Measurements from ENCODE around the gene CGB3.

CGB3 gene

DNA sequence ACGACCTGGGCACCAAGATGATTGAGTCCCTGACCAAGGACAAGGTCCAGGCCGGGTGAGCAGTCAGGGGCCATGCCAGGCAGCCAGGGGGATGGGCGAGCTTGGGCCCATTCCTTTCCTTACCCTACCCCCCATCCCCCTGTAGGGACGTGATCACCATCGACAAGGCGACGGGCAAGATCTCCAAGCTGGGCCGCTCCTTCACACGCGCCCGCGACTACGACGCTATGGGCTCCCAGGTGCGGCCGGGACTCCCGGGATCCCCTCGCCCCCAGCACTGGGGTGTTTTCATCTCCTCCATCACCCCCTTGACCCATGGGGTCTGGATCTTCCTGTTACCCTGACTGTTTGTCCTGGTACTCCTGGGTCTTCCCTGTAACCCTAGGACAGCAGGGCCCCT, 14.3 kb downstream of the CGB3 start:
- Histone ChIP-seq H3K4me3 (replicated peaks; ENCODE audit: insufficient read depth, low read length) (no peak overlapping the region), H3K27me3 (ENCODE audit: insufficient read depth, poor library complexity, severe bottlenecking) (no peaks in the 10 kb centered on the region), H3K27ac (replicated peaks) (no peak overlapping the region)
- no peak for DNase-seq (ENCODE audit: low read depth in 1 of 2, low spot score in 1 of 2)
- TF ChIP-seq POLR2AphosphoS5 (IDR thresholded peaks at IDR 0.05; ENCODE audit: low read depth): no peak
- TF ChIP-seq, protein P1, sequence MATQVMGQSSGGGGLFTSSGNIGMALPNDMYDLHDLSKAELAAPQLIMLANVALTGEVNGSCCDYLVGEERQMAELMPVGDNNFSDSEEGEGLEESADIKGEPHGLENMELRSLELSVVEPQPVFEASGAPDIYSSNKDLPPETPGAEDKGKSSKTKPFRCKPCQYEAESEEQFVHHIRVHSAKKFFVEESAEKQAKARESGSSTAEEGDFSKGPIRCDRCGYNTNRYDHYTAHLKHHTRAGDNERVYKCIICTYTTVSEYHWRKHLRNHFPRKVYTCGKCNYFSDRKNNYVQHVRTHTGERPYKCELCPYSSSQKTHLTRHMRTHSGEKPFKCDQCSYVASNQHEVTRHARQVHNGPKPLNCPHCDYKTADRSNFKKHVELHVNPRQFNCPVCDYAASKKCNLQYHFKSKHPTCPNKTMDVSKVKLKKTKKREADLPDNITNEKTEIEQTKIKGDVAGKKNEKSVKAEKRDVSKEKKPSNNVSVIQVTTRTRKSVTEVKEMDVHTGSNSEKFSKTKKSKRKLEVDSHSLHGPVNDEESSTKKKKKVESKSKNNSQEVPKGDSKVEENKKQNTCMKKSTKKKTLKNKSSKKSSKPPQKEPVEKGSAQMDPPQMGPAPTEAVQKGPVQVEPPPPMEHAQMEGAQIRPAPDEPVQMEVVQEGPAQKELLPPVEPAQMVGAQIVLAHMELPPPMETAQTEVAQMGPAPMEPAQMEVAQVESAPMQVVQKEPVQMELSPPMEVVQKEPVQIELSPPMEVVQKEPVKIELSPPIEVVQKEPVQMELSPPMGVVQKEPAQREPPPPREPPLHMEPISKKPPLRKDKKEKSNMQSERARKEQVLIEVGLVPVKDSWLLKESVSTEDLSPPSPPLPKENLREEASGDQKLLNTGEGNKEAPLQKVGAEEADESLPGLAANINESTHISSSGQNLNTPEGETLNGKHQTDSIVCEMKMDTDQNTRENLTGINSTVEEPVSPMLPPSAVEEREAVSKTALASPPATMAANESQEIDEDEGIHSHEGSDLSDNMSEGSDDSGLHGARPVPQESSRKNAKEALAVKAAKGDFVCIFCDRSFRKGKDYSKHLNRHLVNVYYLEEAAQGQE (IDR thresholded peaks at IDR 0.05; ENCODE audit: insufficient replicate concordance, low read depth): no peak
- TF ChIP-seq GABPA (IDR thresholded peaks at IDR 0.05; ENCODE audit: low read depth): no peak
- TF ChIP-seq, protein P2, sequence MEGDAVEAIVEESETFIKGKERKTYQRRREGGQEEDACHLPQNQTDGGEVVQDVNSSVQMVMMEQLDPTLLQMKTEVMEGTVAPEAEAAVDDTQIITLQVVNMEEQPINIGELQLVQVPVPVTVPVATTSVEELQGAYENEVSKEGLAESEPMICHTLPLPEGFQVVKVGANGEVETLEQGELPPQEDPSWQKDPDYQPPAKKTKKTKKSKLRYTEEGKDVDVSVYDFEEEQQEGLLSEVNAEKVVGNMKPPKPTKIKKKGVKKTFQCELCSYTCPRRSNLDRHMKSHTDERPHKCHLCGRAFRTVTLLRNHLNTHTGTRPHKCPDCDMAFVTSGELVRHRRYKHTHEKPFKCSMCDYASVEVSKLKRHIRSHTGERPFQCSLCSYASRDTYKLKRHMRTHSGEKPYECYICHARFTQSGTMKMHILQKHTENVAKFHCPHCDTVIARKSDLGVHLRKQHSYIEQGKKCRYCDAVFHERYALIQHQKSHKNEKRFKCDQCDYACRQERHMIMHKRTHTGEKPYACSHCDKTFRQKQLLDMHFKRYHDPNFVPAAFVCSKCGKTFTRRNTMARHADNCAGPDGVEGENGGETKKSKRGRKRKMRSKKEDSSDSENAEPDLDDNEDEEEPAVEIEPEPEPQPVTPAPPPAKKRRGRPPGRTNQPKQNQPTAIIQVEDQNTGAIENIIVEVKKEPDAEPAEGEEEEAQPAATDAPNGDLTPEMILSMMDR (IDR thresholded peaks at IDR 0.05; ENCODE audit: insufficient read depth, low read length): no peak
- TF ChIP-seq SPI1 (IDR thresholded peaks at IDR 0.05; ENCODE audit: borderline replicate concordance, low read depth): no peak

GRCh38 chr19:49006905-49007304, 17.2 kb downstream of the CGB3 start:
- TF ChIP-seq SPI1 (IDR thresholded peaks at IDR 0.05; ENCODE audit: borderline replicate concordance, low read depth) (no peak), GABPA (IDR thresholded peaks at IDR 0.05; ENCODE audit: low read depth) (no peak), POLR2AphosphoS5 (IDR thresholded peaks at IDR 0.05; ENCODE audit: low read depth) (no peak)
- TF ChIP-seq, protein P2 (IDR thresholded peaks at IDR 0.05; ENCODE audit: insufficient read depth, low read length): no peak
- TF ChIP-seq, protein P1 (IDR thresholded peaks at IDR 0.05; ENCODE audit: insufficient replicate concordance, low read depth): no peak
- H3K4me3 ChIP-seq (replicated peaks; ENCODE audit: insufficient read depth, low read length): no peak overlapping the region
- no peaks in the 10 kb centered on the region for H3K27me3 ChIP-seq (ENCODE audit: insufficient read depth, poor library complexity, severe bottlenecking)
- DNase-seq (ENCODE audit: low read depth in 1 of 2, low spot score in 1 of 2): no peak
- H3K27ac ChIP-seq (replicated peaks): no peak overlapping the region

GRCh38 chr19:49004964-49005614, 19.0 kb downstream of the CGB3 start:
- no peaks in the 10 kb centered on the region for H3K27me3 ChIP-seq (ENCODE audit: insufficient read depth, poor library complexity, severe bottlenecking)
- no peak overlapping the region for H3K4me3 ChIP-seq (replicated peaks; ENCODE audit: insufficient read depth, low read length)
- DNase-seq (ENCODE audit: low read depth in 1 of 2, low spot score in 1 of 2): no peak
- TF ChIP-seq POLR2AphosphoS5 (IDR thresholded peaks at IDR 0.05; ENCODE audit: low read depth) (no peak), GABPA (IDR thresholded peaks at IDR 0.05; ENCODE audit: low read depth) (no peak), SPI1 (IDR thresholded peaks at IDR 0.05; ENCODE audit: borderline replicate concordance, low read depth) (no peak)
- TF ChIP-seq, protein P2 (IDR thresholded peaks at IDR 0.05; ENCODE audit: insufficient read depth, low read length): no peak
- TF ChIP-seq, protein P1 (IDR thresholded peaks at IDR 0.05; ENCODE audit: insufficient replicate concordance, low read depth): no peak
- no peak overlapping the region for H3K27ac ChIP-seq (replicated peaks)
